Liver (tissue), 9 donors: Measurements from ENCODE around the gene CFAP100. TPM values are rescaled to one million over a fixed set of nuclear protein-coding genes. Genes with fewer than 3 reads are reported as not detected.

ENCODE experiments used
- DNase-seq: peaks from one replicate; pipeline ENCODE4 v3.0.0-alpha.2; 2017; ENCODE audit warnings: low spot score
- H3K27ac ChIP-seq, 2 donors: one replicate each; pipeline ENCODE4 v1.7.0; 2013; ENCODE audit warnings: inconsistent platforms in 2 of 2, low read length in 2 of 2, control low read depth in 1 of 2, low read depth in 1 of 2, mild to moderate bottlenecking in 1 of 2
- H3K27me3 ChIP-seq, 4 donors: one replicate each; pipeline versions ENCODE4 v1.6.1 to v1.7.0; 2013; ENCODE audit warnings: low read length in 3 of 4, inconsistent platforms in 1 of 4, mild to moderate bottlenecking in 1 of 4, moderate library complexity in 1 of 4; ENCODE audit not compliant: control insufficient read depth in 4 of 4, insufficient read depth in 4 of 4
- H3K36me3 ChIP-seq, 4 donors: one replicate each; pipeline versions ENCODE4 v1.6.1 to v1.7.0; 2013; ENCODE audit warnings: low read length in 3 of 4, mild to moderate bottlenecking in 3 of 4, low read depth in 1 of 4, moderate library complexity in 1 of 4; ENCODE audit not compliant: control insufficient read depth in 4 of 4, insufficient read depth in 3 of 4
- H3K4me1 ChIP-seq, 4 donors: one replicate each; pipeline versions ENCODE4 v1.6.1 to v1.7.0; 2013; ENCODE audit warnings: low read length in 3 of 4, mild to moderate bottlenecking in 3 of 4, moderate library complexity in 1 of 4; ENCODE audit not compliant: control insufficient read depth in 4 of 4, insufficient read depth in 4 of 4
- H3K4me3 ChIP-seq, 3 donors: one replicate each; pipeline versions ENCODE4 v1.6.1 to v1.7.0; 2013; ENCODE audit warnings: low read length in 3 of 3, control low read depth in 1 of 3, low read depth in 1 of 3, mild to moderate bottlenecking in 1 of 3
- H3K9ac ChIP-seq, 2 donors: one replicate each; pipeline ENCODE4 v1.7.0; 2013; ENCODE audit warnings: low read length in 2 of 2, mild to moderate bottlenecking in 2 of 2, moderate library complexity in 2 of 2, control low read depth in 1 of 2, low read depth in 1 of 2
- H3K9me3 ChIP-seq, 4 donors: one replicate each; pipeline versions ENCODE4 v1.6.1 to v1.7.0; 2013; ENCODE audit warnings: low read length in 3 of 4; ENCODE audit not compliant: control insufficient read depth in 4 of 4
- EGR1 ChIP-seq, 2 donors: IDR thresholded peaks; 2 replicates each; pipeline ENCODE4 v1.6.1; 2016 to 2018; ENCODE audit warnings: antibody characterized with exemption in 2 of 2, low read depth in 2 of 2
- FOXA1 ChIP-seq: IDR thresholded peaks from 2 replicates; pipeline ENCODE4 v1.6.1; 2016; ENCODE audit warnings: antibody characterized with exemption
- FOXA2 ChIP-seq: IDR thresholded peaks from 2 replicates; pipeline ENCODE4 v1.6.1; 2016; ENCODE audit warnings: antibody characterized with exemption
- GABPA ChIP-seq, 2 donors: IDR thresholded peaks in 1 of 2; conservative IDR thresholded peaks in 1 of 2; 2 replicates each; pipeline ENCODE4 v1.6.1; 2016; ENCODE audit warnings: antibody characterized with exemption in 2 of 2, mild to moderate bottlenecking in 1 of 2, moderate library complexity in 1 of 2
- HNF4A ChIP-seq, 2 donors: conservative IDR thresholded peaks; 2 replicates each; pipeline ENCODE4 v1.6.1; 2016; ENCODE audit warnings: antibody characterized with exemption in 2 of 2, mild to moderate bottlenecking in 2 of 2
- HNF4G ChIP-seq: IDR thresholded peaks from 2 replicates; pipeline ENCODE4 v1.6.1; 2016; ENCODE audit warnings: antibody characterized with exemption
- JUND ChIP-seq, 2 donors: IDR thresholded peaks; 2 replicates each; pipeline ENCODE4 v1.6.1; 2016; ENCODE audit warnings: antibody characterized with exemption in 2 of 2
- NR2F2 ChIP-seq: IDR thresholded peaks from 2 replicates; pipeline ENCODE4 v1.6.1; 2016; ENCODE audit warnings: antibody characterized with exemption
- RAD21 ChIP-seq, 2 donors: IDR thresholded peaks; 2 replicates each; pipeline ENCODE4 v1.6.1; 2016; ENCODE audit warnings: antibody characterized with exemption in 2 of 2, mild to moderate bottlenecking in 2 of 2
- RXRA ChIP-seq, 2 donors: IDR thresholded peaks; 2 replicates each; pipeline ENCODE4 v1.6.1; 2017 to 2018; ENCODE audit warnings: antibody characterized with exemption in 2 of 2, mild to moderate bottlenecking in 1 of 2
- SP1 ChIP-seq: IDR thresholded peaks from 2 replicates; pipeline ENCODE4 v1.6.1; 2018; ENCODE audit warnings: antibody characterized with exemption, mild to moderate bottlenecking
- TAF1 ChIP-seq: conservative IDR thresholded peaks from 2 replicates; pipeline ENCODE4 v1.6.1; 2016; ENCODE audit warnings: antibody characterized with exemption, mild to moderate bottlenecking
- YY1 ChIP-seq: IDR thresholded peaks from 2 replicates; pipeline ENCODE4 v1.6.1; 2016; ENCODE audit warnings: antibody characterized with exemption, mild to moderate bottlenecking
- WGBS: extraction: QIAGEN DNeasy Blood & Tissue Kit; methylation state at CpG from one replicate; pipeline ENCODE4 v1.1.7; 2013; 5-methylcytosine and 5-hydroxymethylcytosine counted together
- polyA plus RNA-seq, 2 donors: library from polyadenylated mRNA; stranded (reverse) in 1 of 2; unstranded in 1 of 2; fragments of 200-250 nt in 1 of 2; fragments of >200 nt in 1 of 2; fragmentation: Nextera tagmentation in 1 of 2; extraction: Ambion mirVana in 1 of 2; gene quantifications; one replicate each; pipeline versions ENCODE4 v1.2.1 to v1.2.3, GENCODE V29; 2013 to 2015
- total RNA-seq, 2 donors: library from RNA; depleted of rRNA; stranded (reverse); fragments of >200 nt; gene quantifications; one replicate each; pipeline ENCODE4 v1.2.3, GENCODE V29; 2014
- TF ChIP-seq, protein P1 (sequence below): IDR thresholded peaks from 2 replicates; pipeline ENCODE4 v1.6.1; 2016; ENCODE audit warnings: antibody characterized with exemption, mild to moderate bottlenecking
- TF ChIP-seq, protein P2 (sequence below): IDR thresholded peaks from 2 replicates; pipeline ENCODE4 v1.6.1; 2016; ENCODE audit warnings: antibody characterized with exemption
- TF ChIP-seq, protein P3 (sequence below): IDR thresholded peaks from 2 replicates; pipeline ENCODE4 v1.6.1; 2016; ENCODE audit warnings: antibody characterized with exemption
- TF ChIP-seq, protein P4 (sequence below): IDR thresholded peaks from 2 replicates; pipeline ENCODE4 v1.6.1; 2016; ENCODE audit warnings: antibody characterized with exemption
- donor health status: healthy.
- donor health status: healthy.
- donor health status: healthy.
- donor health status: healthy.
- donor health status: healthy.

Gene CFAP100
- total and polyA plus RNA-seq, 4 donors, result not detected

- no peaks in the 10 kb centered on the region for H3K4me1 ChIP-seq
- no peak for TF ChIP-seq EGR1 (IDR thresholded peaks at IDR 0.05; ENCODE audit: low read depth in 2 of 2)
- TF ChIP-seq, protein P1, sequence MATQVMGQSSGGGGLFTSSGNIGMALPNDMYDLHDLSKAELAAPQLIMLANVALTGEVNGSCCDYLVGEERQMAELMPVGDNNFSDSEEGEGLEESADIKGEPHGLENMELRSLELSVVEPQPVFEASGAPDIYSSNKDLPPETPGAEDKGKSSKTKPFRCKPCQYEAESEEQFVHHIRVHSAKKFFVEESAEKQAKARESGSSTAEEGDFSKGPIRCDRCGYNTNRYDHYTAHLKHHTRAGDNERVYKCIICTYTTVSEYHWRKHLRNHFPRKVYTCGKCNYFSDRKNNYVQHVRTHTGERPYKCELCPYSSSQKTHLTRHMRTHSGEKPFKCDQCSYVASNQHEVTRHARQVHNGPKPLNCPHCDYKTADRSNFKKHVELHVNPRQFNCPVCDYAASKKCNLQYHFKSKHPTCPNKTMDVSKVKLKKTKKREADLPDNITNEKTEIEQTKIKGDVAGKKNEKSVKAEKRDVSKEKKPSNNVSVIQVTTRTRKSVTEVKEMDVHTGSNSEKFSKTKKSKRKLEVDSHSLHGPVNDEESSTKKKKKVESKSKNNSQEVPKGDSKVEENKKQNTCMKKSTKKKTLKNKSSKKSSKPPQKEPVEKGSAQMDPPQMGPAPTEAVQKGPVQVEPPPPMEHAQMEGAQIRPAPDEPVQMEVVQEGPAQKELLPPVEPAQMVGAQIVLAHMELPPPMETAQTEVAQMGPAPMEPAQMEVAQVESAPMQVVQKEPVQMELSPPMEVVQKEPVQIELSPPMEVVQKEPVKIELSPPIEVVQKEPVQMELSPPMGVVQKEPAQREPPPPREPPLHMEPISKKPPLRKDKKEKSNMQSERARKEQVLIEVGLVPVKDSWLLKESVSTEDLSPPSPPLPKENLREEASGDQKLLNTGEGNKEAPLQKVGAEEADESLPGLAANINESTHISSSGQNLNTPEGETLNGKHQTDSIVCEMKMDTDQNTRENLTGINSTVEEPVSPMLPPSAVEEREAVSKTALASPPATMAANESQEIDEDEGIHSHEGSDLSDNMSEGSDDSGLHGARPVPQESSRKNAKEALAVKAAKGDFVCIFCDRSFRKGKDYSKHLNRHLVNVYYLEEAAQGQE, result no peak
- no peak for TF ChIP-seq HNF4G
- TF ChIP-seq RXRA (IDR thresholded peaks at IDR 0.05), result no peak
- TF ChIP-seq, protein P2, sequence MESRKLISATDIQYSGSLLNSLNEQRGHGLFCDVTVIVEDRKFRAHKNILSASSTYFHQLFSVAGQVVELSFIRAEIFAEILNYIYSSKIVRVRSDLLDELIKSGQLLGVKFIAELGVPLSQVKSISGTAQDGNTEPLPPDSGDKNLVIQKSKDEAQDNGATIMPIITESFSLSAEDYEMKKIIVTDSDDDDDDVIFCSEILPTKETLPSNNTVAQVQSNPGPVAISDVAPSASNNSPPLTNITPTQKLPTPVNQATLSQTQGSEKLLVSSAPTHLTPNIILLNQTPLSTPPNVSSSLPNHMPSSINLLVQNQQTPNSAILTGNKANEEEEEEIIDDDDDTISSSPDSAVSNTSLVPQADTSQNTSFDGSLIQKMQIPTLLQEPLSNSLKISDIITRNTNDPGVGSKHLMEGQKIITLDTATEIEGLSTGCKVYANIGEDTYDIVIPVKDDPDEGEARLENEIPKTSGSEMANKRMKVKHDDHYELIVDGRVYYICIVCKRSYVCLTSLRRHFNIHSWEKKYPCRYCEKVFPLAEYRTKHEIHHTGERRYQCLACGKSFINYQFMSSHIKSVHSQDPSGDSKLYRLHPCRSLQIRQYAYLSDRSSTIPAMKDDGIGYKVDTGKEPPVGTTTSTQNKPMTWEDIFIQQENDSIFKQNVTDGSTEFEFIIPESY, result no peak
- TF ChIP-seq, protein P3, sequence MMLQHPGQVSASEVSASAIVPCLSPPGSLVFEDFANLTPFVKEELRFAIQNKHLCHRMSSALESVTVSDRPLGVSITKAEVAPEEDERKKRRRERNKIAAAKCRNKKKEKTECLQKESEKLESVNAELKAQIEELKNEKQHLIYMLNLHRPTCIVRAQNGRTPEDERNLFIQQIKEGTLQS, result no peak
- no peak for TF ChIP-seq GABPA (IDR thresholded peaks at IDR 0.05 in 1 of 2, conservative IDR thresholded peaks at IDR 0.05 in 1 of 2)
- no peak for TF ChIP-seq HNF4A (conservative IDR thresholded peaks at IDR 0.05)
- no peak for TF ChIP-seq NR2F2
- no peak for TF ChIP-seq TAF1
- no peak for TF ChIP-seq FOXA1
- TF ChIP-seq YY1, result no peak
- TF ChIP-seq JUND (IDR thresholded peaks at IDR 0.05), result no peak
- no peak for TF ChIP-seq RAD21 (IDR thresholded peaks at IDR 0.05)
- TF ChIP-seq SP1, result no peak
- no peaks in the 10 kb centered on the region for H3K36me3 ChIP-seq
- no peak overlapping the region for H3K27ac ChIP-seq
- no peak overlapping the region for H3K4me3 ChIP-seq
- DNase-seq, result no peak
- H3K9me3 ChIP-seq, result no peaks in the 10 kb centered on the region
- WGBS, result 96% methylated on average over 6 of the region's 6 CpGs
- H3K9ac ChIP-seq, result no peak overlapping the region
- peaks cover 0 to 2% (median 0%) of the 10 kb centered on the region in 4 donors for H3K27me3 ChIP-seq
Observed at GRCh38 chr3:126395846-126396513, 1.3 kb downstream of the CFAP100 start.

GRCh38 chr3:126396536-126396935 is 1.8 kb downstream of the CFAP100 start:
- Histone ChIP-seq H3K36me3 (no peaks in the 10 kb centered on the region), H3K27me3 (peaks cover 0 to 2% (median 0%) of the 10 kb centered on the region in 4 donors), H3K4me1 (no peaks in the 10 kb centered on the region), H3K4me3 (no peak overlapping the region), H3K27ac (no peak overlapping the region), H3K9me3 (no peaks in the 10 kb centered on the region), H3K9ac (no peak overlapping the region)
- TF ChIP-seq FOXA1, result no peak
- TF ChIP-seq, protein P4, sequence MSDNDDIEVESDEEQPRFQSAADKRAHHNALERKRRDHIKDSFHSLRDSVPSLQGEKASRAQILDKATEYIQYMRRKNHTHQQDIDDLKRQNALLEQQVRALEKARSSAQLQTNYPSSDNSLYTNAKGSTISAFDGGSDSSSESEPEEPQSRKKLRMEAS, result no peak
- no peak for TF ChIP-seq HNF4A (conservative IDR thresholded peaks at IDR 0.05)
- TF ChIP-seq FOXA2, result no peak
- TF ChIP-seq TAF1, result no peak
- no peak for TF ChIP-seq EGR1 (IDR thresholded peaks at IDR 0.05; ENCODE audit: low read depth in 2 of 2)
- TF ChIP-seq, protein P3, result no peak
- no peak for TF ChIP-seq HNF4G
- no peak for TF ChIP-seq NR2F2
- 94% methylated on average over 5 of the region's 5 CpGs for WGBS
- no peak for DNase-seq
